Lung (tissue), 12 donors: ENCODE data around the gene RPS16. TPM values are rescaled to one million over a fixed set of nuclear protein-coding genes. Genes with fewer than 3 reads are reported as not detected.

Experiments used
- ATAC-seq: fragments of 200-7000 bp; cut with Tn5 transposase; one replicate; pipeline ENCODE4 v1.9.1; 2020; ENCODE audit warnings: moderate number of reproducible peaks; ENCODE audit not compliant: insufficient read depth, low FRiP score
- DNase-seq, 3 donors: peaks; one replicate each; pipeline ENCODE4 v3.0.0-alpha.2; 2013 to 2017
- H3K27ac ChIP-seq, 2 donors: one replicate each; pipeline ENCODE4 v1.5.1; 2013; ENCODE audit warnings: mild to moderate bottlenecking in 2 of 2, moderate library complexity in 2 of 2, control low read depth in 1 of 2, inconsistent platforms in 1 of 2, low read depth in 1 of 2, low read length in 1 of 2
- H3K27me3 ChIP-seq, 3 donors: one replicate each; pipeline ENCODE4 v1.5.1; 2013; ENCODE audit warnings: low read length in 2 of 3; ENCODE audit not compliant: control insufficient read depth in 3 of 3, insufficient read depth in 3 of 3
- H3K36me3 ChIP-seq, 4 donors: one replicate each; pipeline ENCODE4 v1.5.1; 2013; ENCODE audit warnings: low read length in 4 of 4, mild to moderate bottlenecking in 1 of 4, moderate library complexity in 1 of 4; ENCODE audit not compliant: control insufficient read depth in 4 of 4, insufficient read depth in 4 of 4
- H3K4me1 ChIP-seq, 5 donors: one replicate each; pipeline ENCODE4 v1.5.1; 2013; ENCODE audit warnings: low read length in 5 of 5, mild to moderate bottlenecking in 2 of 5, moderate library complexity in 1 of 5; ENCODE audit not compliant: control insufficient read depth in 5 of 5, insufficient read depth in 5 of 5
- H3K4me3 ChIP-seq: one replicate; pipeline ENCODE4 v1.5.1; 2013; ENCODE audit warnings: mild to moderate bottlenecking, control low read depth, moderate library complexity
- H3K9ac ChIP-seq, 2 donors: one replicate each; pipeline ENCODE4 v1.5.1; 2013; ENCODE audit warnings: low read length in 2 of 2, control low read depth in 1 of 2; ENCODE audit not compliant: insufficient read depth in 1 of 2
- H3K9me3 ChIP-seq, 4 donors: one replicate each; pipeline ENCODE4 v1.5.1; 2013; ENCODE audit warnings: low read length in 3 of 4, mild to moderate bottlenecking in 1 of 4, moderate library complexity in 1 of 4; ENCODE audit not compliant: control insufficient read depth in 4 of 4, insufficient read depth in 3 of 4
- WGBS, 2 donors: extraction: QIAGEN DNeasy Blood & Tissue Kit; methylation state at CpG; one replicate each; pipeline ENCODE4 v1.1.7; 2013; 5-methylcytosine and 5-hydroxymethylcytosine counted together
- polyA plus RNA-seq, 2 donors: library from polyadenylated mRNA; stranded (reverse); fragments of 200-250 nt; gene quantifications; one replicate each; pipeline ENCODE4 v1.2.1, GENCODE V29; 2013
- total RNA-seq, 2 donors: library from RNA; depleted of rRNA in 1 of 2; stranded (reverse); fragments of >200 nt in 1 of 2; gene quantifications; one replicate each; pipeline ENCODE4 v1.2.1, GENCODE V29; 2014 to 2021
- TF ChIP-seq, protein P1 (sequence below): IDR thresholded peaks from 2 replicates; pipeline ENCODE4 v1.5.1; 2012; ENCODE audit warnings: mild to moderate bottlenecking; ENCODE audit errors: control extremely low read depth, extremely low read depth
- donor health status: control.
- donor health status: control.
- donor health status: Bipolar disorder and iron deficiency.
- donor health status: healthy.
- donor health status: DM: yes; HTN: yes; CAD: no.

Gene RPS16
- total and polyA plus RNA-seq, 4 donors = 108 to 3,242 (median 2,120) TPM

DNA sequence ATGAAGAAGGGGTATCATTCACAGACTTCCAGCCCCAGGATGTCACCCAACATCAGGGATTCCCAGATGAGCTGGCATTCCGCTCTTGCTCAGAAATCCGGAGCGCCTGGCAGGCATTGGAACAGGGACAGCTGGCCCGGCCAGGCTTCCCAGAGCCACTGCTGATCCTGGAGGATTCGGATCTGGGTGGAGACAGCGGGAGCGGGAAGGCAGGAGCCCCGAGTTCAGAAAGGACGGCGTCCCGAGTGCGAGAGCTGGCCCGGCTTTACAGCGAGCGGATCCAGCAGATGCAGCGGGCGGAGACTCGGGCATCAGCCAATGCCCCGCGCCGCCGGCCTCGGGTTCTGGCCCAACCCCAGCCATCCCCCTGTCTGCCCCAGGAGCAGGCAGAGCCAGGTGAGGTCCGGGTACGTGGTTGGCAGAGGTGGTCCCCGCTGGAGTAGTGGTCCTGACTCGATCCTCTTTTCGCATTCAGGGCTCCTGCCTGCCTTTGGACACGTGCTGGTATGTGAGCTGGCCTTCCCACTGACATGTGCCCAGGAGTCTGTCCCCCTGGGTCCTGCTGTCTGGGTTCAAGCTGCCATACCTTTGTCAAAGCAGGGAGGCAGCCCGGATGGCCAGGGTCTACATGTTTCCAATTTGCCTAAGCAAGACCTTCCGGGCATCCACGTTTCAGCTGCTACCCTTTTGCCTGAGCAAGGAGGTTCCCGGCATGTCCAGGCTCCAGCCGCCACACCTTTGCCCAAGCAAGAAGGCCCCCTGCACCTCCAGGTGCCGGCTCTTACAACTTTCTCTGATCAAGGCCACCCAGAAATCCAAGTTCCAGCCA, 12.3 kb downstream of the RPS16 start:
- ATAC-seq = no peak
- Histone ChIP-seq H3K4me3 (no peak overlapping the region), H3K9ac (no peak overlapping the region), H3K36me3 (peaks cover 4 to 31% (median 26%) of the 10 kb centered on the region in 4 donors), H3K9me3 (no peaks in the 10 kb centered on the region), H3K4me1 (peaks cover 0 to 6% (median under 1%) of the 10 kb centered on the region in 5 donors), H3K27me3 (no peaks in the 10 kb centered on the region), H3K27ac (no peak overlapping the region)
- 91 to 93% methylated on average over 35 of the region's 35 CpGs for WGBS, 2 donors
- TF ChIP-seq, protein P1, sequence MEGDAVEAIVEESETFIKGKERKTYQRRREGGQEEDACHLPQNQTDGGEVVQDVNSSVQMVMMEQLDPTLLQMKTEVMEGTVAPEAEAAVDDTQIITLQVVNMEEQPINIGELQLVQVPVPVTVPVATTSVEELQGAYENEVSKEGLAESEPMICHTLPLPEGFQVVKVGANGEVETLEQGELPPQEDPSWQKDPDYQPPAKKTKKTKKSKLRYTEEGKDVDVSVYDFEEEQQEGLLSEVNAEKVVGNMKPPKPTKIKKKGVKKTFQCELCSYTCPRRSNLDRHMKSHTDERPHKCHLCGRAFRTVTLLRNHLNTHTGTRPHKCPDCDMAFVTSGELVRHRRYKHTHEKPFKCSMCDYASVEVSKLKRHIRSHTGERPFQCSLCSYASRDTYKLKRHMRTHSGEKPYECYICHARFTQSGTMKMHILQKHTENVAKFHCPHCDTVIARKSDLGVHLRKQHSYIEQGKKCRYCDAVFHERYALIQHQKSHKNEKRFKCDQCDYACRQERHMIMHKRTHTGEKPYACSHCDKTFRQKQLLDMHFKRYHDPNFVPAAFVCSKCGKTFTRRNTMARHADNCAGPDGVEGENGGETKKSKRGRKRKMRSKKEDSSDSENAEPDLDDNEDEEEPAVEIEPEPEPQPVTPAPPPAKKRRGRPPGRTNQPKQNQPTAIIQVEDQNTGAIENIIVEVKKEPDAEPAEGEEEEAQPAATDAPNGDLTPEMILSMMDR = no peak
- DNase-seq = no peak

DNA sequence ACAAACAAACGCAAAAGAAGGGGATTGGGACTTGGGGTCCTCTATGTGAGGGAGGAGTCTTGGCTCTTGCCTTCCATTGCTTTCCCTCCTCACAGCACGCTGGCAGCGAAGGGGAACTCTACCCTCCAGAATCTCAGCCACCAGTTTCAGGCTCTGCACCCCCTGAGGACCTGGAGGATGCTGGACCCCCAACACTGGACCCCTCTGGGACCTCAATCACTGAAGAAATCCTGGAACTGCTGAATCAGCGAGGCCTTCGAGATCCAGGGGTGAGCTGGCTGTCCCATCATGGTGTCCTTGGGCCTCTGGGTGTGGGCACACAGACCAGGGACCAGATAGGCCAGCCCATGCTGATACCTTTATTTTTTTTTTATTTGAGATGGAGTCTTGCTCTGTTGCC, 13.7 kb downstream of the RPS16 start:
- WGBS, 2 donors = 95 to 98% methylated on average over 5 of the region's 5 CpGs
- H3K9me3 ChIP-seq = no peaks in the 10 kb centered on the region
- no peak overlapping the region for H3K4me3 ChIP-seq
- H3K36me3 ChIP-seq = peaks cover 4 to 35% (median 31%) of the 10 kb centered on the region in 4 donors
- H3K27ac ChIP-seq = no peak overlapping the region
- no peaks in the 10 kb centered on the region for H3K27me3 ChIP-seq
- TF ChIP-seq, protein P1 = no peak
- ATAC-seq = no peak
- no peaks in the 10 kb centered on the region for H3K4me1 ChIP-seq
- no peak overlapping the region for H3K9ac ChIP-seq
- no peak for DNase-seq

DNA sequence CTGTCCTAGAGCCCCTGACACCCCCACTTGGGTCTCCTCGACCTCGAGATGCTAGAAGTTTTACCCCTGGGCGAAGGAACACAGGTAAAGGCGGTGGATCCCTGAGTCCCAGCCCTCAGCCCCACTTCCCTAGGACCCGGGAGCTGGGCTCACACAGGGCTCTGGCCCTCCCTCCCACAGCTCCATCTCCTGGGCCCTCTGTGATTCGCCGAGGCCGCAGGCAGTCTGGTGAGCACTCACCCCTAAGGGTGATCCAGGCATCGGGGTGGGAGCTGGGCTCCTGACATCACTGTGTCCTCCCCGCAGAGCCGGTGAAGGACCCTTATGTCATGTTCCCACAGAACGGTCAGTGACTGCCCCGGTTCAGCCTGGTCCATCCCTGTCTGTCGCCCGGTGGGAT, 15.0 kb downstream of the RPS16 start:
- Histone ChIP-seq H3K27me3 (no peaks in the 10 kb centered on the region), H3K9ac (no peak overlapping the region), H3K9me3 (no peaks in the 10 kb centered on the region), H3K36me3 (peaks cover 4 to 39% (median 35%) of the 10 kb centered on the region in 4 donors), H3K27ac (no peak overlapping the region), H3K4me3 (no peak overlapping the region), H3K4me1 (peaks cover 0 to 7% (median 0%) of the 10 kb centered on the region in 5 donors)
- ATAC-seq (no peak), DNase-seq (no peak)
- 92 to 95% methylated on average over 14 to 15 of the region's 15 CpGs for WGBS, 2 donors
- TF ChIP-seq, protein P1 = no peak
